DND-41 (cell line): ENCODE data around the gene REM1.
"Not testable (repeated sequence)": the region's sequence is repeated elsewhere in the genome, so short reads cannot be mapped to it uniquely, and the experiment has no call there.

ENCODE experiments used
- ATAC-seq: fragments of 200-7000 bp; cut with Tn5 transposase; 3 replicates; pipeline ENCODE4 v1.9.1; 2021; ENCODE audit warnings: low read depth; ENCODE audit not compliant: insufficient read depth
- DNase-seq: peaks from one replicate; pipeline ENCODE4 v3.0.0-alpha.2; 2020
- H2AFZ ChIP-seq: 2 replicates; pipeline ENCODE4 v1.6.0; 2012; ENCODE audit warnings: low read depth, low read length
- H3K27ac ChIP-seq: 2 replicates; pipeline ENCODE4 v1.5.1; 2012; ENCODE audit warnings: low read length, inconsistent platforms
- H3K27me3 ChIP-seq: fragments of 200-600 bp; sonication (generic); 2 replicates; pipeline ENCODE4 v1.6.0; 2012; ENCODE audit warnings: low read length, mild to moderate bottlenecking, inconsistent platforms; ENCODE audit not compliant: insufficient read depth, poor library complexity
- H3K36me3 ChIP-seq: 2 replicates; pipeline ENCODE4 v1.5.1; 2012; ENCODE audit warnings: low read length, inconsistent platforms; ENCODE audit not compliant: insufficient read depth
- H3K4me1 ChIP-seq: 2 replicates; pipeline ENCODE4 v1.5.1; 2012; ENCODE audit warnings: mild to moderate bottlenecking, low read length; ENCODE audit not compliant: insufficient read depth
- H3K4me2 ChIP-seq: 2 replicates; pipeline ENCODE4 v1.6.0; 2012; ENCODE audit warnings: mild to moderate bottlenecking, moderate library complexity, low read length, inconsistent platforms; ENCODE audit not compliant: insufficient read depth
- H3K4me3 ChIP-seq, 2 experiments: fragments of 200-600 bp in 1 of 2; shearing (Covaris generic) in 1 of 2; 2 replicates each; pipeline ENCODE4 v1.5.1; 2012 to 2016; ENCODE audit warnings: inconsistent platforms in 2 of 2, low read length in 2 of 2, mild to moderate bottlenecking in 2 of 2, low read depth in 1 of 2, moderate library complexity in 1 of 2
- H3K79me2 ChIP-seq: 2 replicates; pipeline ENCODE4 v1.6.0; 2012; ENCODE audit warnings: low read length, inconsistent platforms; ENCODE audit not compliant: insufficient read depth
- H3K9ac ChIP-seq: 2 replicates; pipeline ENCODE4 v1.6.0; 2012; ENCODE audit warnings: low read depth, mild to moderate bottlenecking, inconsistent platforms, low read length, moderate library complexity
- H3K9me3 ChIP-seq: 2 replicates; pipeline ENCODE4 v1.5.1; 2012; ENCODE audit warnings: low read length, moderate library complexity, mild to moderate bottlenecking, inconsistent platforms; ENCODE audit not compliant: insufficient read depth, severe bottlenecking
- H4K20me1 ChIP-seq: 2 replicates; pipeline ENCODE4 v1.6.0; 2012; ENCODE audit warnings: low read length; ENCODE audit not compliant: insufficient read depth
- CTCF ChIP-seq: IDR thresholded peaks from 2 replicates; pipeline ENCODE4 v1.5.1; 2012; ENCODE audit warnings: borderline replicate concordance, low read length, moderate library complexity, mild to moderate bottlenecking; ENCODE audit not compliant: poor library complexity, severe bottlenecking; ENCODE audit errors: extremely low read depth
- EZH2 ChIP-seq: IDR thresholded peaks from 3 replicates; pipeline ENCODE4 v1.6.1; 2012; ENCODE audit warnings: borderline replicate concordance, low read depth, mild to moderate bottlenecking, moderate library complexity, low read length, inconsistent platforms; ENCODE audit not compliant: severe bottlenecking

The REM1 gene

DNA sequence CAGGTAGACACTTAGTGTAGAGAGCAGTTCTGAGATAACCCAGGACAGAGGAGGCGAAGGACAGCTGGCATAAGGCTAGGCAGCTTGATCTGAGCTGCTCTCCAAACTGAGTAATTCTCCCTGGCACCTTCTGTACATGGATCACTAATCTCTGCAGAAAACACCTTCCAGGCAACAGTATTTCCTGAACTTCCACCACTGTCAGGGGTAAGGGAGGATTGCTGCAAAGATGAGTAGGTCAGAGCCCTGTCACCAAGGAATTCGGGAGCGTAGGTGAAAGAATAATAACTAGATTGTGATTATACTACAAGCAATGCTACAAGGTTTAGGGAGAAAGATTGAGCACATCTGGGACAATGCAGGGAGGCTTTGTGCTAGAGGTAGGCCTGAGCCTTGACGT lies 41.1 kb downstream of the REM1 start:
- peaks cover 65% of the 10 kb centered on the region for H3K79me2 ChIP-seq
- peak overlapping the region; percentile 75 for H3K27ac ChIP-seq
- H3K4me1 ChIP-seq: peaks cover 36% of the 10 kb centered on the region
- TF ChIP-seq CTCF (no peak), EZH2 (no peak)
- no peak overlapping the region for H2AFZ ChIP-seq
- DNase-seq: no peak
- H3K9me3 ChIP-seq: no peaks in the 10 kb centered on the region
- H3K27me3 ChIP-seq: no peaks in the 10 kb centered on the region
- ATAC-seq: no peak
- H3K4me2 ChIP-seq: peak overlapping the region; percentile 83
- peaks cover 49% of the 10 kb centered on the region for H4K20me1 ChIP-seq
- peaks cover 47% of the 10 kb centered on the region for H3K36me3 ChIP-seq
- peak overlapping the region; percentile 50 to 78; a peak in 3 of 4 replicates for H3K4me3 ChIP-seq
- H3K9ac ChIP-seq: peak overlapping the region; percentile 67

DNA sequence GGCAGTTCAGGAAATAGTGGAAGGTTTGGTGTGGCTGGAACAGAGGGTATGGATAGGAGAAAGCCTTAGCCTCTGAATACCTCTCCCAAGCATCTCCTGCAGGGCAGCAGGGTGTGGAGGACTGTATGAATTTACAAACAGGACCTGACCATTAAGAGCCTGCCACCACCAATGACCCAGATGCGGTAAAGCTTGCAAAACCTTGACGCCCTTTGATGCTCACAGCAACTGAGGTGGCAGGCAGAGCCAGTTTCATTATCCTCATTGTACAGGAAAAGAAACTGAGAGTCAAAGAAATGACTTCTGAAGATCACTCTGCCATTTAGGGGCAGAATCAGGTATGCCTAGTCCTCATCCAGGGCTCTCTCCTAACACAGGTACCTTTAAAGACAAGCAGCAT lies 41.6 kb downstream of the REM1 start:
- Histone ChIP-seq H3K9ac (peak overlapping the region; percentile 67), H3K27me3 (no peaks in the 10 kb centered on the region), H3K4me1 (peaks cover 36% of the 10 kb centered on the region), H3K79me2 (peaks cover 69% of the 10 kb centered on the region), H3K36me3 (peaks cover 49% of the 10 kb centered on the region), H3K4me2 (peak overlapping the region; percentile 83), H3K9me3 (no peaks in the 10 kb centered on the region), H3K4me3 (peak overlapping the region in 1 of 2 experiments; percentile 78; a peak in 2 of 4 replicates), H4K20me1 (peaks cover 51% of the 10 kb centered on the region), H3K27ac (peak overlapping the region; percentile 75), H2AFZ (no peak overlapping the region)
- no peak for DNase-seq
- no peak for TF ChIP-seq EZH2
- no peak for TF ChIP-seq CTCF
- no peak for ATAC-seq

GRCh38 chr20:31517373-31517772 lies 42.3 kb downstream of the REM1 start:
- H3K9me3 ChIP-seq: no peaks in the 10 kb centered on the region
- H3K27me3 ChIP-seq: no peaks in the 10 kb centered on the region
- DNase-seq (peak; percentile 38), ATAC-seq (no peak)
- peak overlapping the region; percentile 83 for H3K4me2 ChIP-seq
- peak overlapping the region in 1 of 2 experiments; percentile 78; a peak in 1 of 4 replicates for H3K4me3 ChIP-seq
- H3K36me3 ChIP-seq: peaks cover 54% of the 10 kb centered on the region
- H3K79me2 ChIP-seq: peaks cover 77% of the 10 kb centered on the region
- no peak overlapping the region for H2AFZ ChIP-seq
- H3K9ac ChIP-seq: 0 out of 2 replicates have a peak overlapping the region, but pooled peaks have one; percentile 1
- TF ChIP-seq CTCF (peak; percentile 47), EZH2 (no peak)
- peak overlapping the region; percentile 75 for H3K27ac ChIP-seq
- H3K4me1 ChIP-seq: peaks cover 36% of the 10 kb centered on the region
- peaks cover 55% of the 10 kb centered on the region for H4K20me1 ChIP-seq

DNA sequence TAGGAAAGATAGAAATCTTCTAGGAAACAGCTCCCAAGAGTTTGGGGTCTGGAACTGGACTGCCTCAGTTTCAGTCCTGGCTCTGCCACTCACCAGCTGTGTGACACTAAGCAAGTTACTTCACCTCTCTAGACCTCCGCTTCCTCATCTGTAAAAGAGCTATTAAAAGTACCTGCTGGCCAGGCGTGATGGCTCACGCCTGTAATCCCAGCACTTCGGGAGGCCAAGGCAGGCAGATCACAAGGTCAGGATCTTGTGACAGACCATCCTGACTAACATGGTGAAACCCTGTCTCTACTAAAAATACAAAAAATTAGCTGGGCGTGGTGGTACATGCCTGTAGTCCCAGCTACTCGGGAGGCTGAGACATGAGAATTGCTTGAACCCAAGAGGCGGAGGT lies 46.2 kb downstream of the REM1 start:
- ATAC-seq, H3K9ac ChIP-seq, H3K27ac ChIP-seq, H3K27me3 ChIP-seq, H3K4me3 ChIP-seq, H3K9me3 ChIP-seq, DNase-seq, H3K4me2 ChIP-seq, H2AFZ ChIP-seq: not testable (repeated sequence)
- H3K79me2 ChIP-seq: peaks cover 91% of the 10 kb centered on the region
- peaks cover 18% of the 10 kb centered on the region for H3K4me1 ChIP-seq
- H4K20me1 ChIP-seq: peaks cover 60% of the 10 kb centered on the region
- peaks cover 71% of the 10 kb centered on the region for H3K36me3 ChIP-seq
